Coronary artery (tissue), 2 donors: ENCODE measurements around the gene RASSF8.

Source experiments
- DNase-seq: peaks from one replicate; pipeline ENCODE4 v3.0.0-alpha.2; 2017; ENCODE audit warnings: low spot score
- H3K27ac ChIP-seq, 2 donors: fragments of 200-600 bp; sonication (generic); one replicate each; pipeline ENCODE4 v1.5.1; 2016 to 2019
- H3K4me3 ChIP-seq: fragments of 200-600 bp; sonication (generic); 2 replicates; pipeline ENCODE4 v1.5.1; 2016; ENCODE audit warnings: mild to moderate bottlenecking, moderate library complexity
- CTCF ChIP-seq: fragments of 200-600 bp; sonication (generic); IDR thresholded peaks from one replicate; pipeline ENCODE4 v1.5.1; 2019; ENCODE audit warnings: antibody characterized with exemption

RASSF8 gene

GRCh38 chr12:26062566-26062965 lies 104.1 kb downstream of the RASSF8 start:
- H3K27ac ChIP-seq, result no peak overlapping the region
- DNase-seq, result no peak

GRCh38 chr12:26065451-26065850 lies 107.0 kb downstream of the RASSF8 start:
- no peak for TF ChIP-seq CTCF
- H3K27ac ChIP-seq, result no peak overlapping the region
- DNase-seq, result no peak
- H3K4me3 ChIP-seq, result no peak overlapping the region

More at GRCh38 chr12:26062566-26062965, 104.1 kb downstream of the RASSF8 start:
- no peak overlapping the region for H3K4me3 ChIP-seq
- TF ChIP-seq CTCF, result no peak

GRCh38 chr12:26068503-26068902 lies 110.0 kb downstream of the RASSF8 start:
- Histone ChIP-seq H3K4me3 (no peak overlapping the region), H3K27ac (no peak overlapping the region)
- TF ChIP-seq CTCF, result no peak
- no peak for DNase-seq

GRCh38 chr12:26069796-26070195 lies 111.3 kb downstream of the RASSF8 start:
- DNase-seq, result no peak
- no peak overlapping the region for H3K4me3 ChIP-seq
- TF ChIP-seq CTCF, result no peak
- no peak overlapping the region for H3K27ac ChIP-seq

- no peak for DNase-seq
- TF ChIP-seq CTCF, result no peak
- H3K4me3 ChIP-seq, result no peak overlapping the region
- no peak overlapping the region for H3K27ac ChIP-seq
These were observed 119.6 kb downstream of the RASSF8 start for GRCh38 chr12:26077915-26078702.

GRCh38 chr12:26080911-26081310 lies 122.4 kb downstream of the RASSF8 start:
- Histone ChIP-seq H3K4me3 (no peak overlapping the region), H3K27ac (no peak overlapping the region)
- no peak for DNase-seq
- no peak for TF ChIP-seq CTCF

- H3K27ac ChIP-seq, result no peak overlapping the region
- TF ChIP-seq CTCF, result no peak
- no peak overlapping the region for H3K4me3 ChIP-seq
- no peak for DNase-seq
These were observed 128.5 kb downstream of the RASSF8 start for GRCh38 chr12:26086936-26087335.
